RWPE2 (cell line): ENCODE data around the gene WWC2.
"Not testable (repeated sequence)": the region's sequence is repeated elsewhere in the genome, so short reads cannot be mapped to it uniquely, and the experiment has no call there.

ENCODE experiments used
- ATAC-seq: fragments of 200-7000 bp; cut with Tn5 transposase; 3 replicates; pipeline ENCODE4 v1.9.1; 2021; ENCODE audit warnings: low read depth
- DNase-seq: peaks from one replicate; pipeline ENCODE4 v3.0.0-alpha.2; 2020; ENCODE audit warnings: low spot score
- H3K27ac ChIP-seq: fragments of 450-650 bp; 2 replicates; pipeline ENCODE4 v1.5.1; 2017; ENCODE audit warnings: mild to moderate bottlenecking; ENCODE audit not compliant: poor library complexity, severe bottlenecking
- H3K27me3 ChIP-seq: fragments of 250-450 bp; sonication (Bioruptor Pico); 2 replicates; pipeline ENCODE4 v1.5.1; 2021; ENCODE audit warnings: mild to moderate bottlenecking, moderate library complexity; ENCODE audit not compliant: insufficient read depth, poor library complexity, severe bottlenecking
- H3K36me3 ChIP-seq: fragments of 250-450 bp; sonication (Bioruptor Pico); 2 replicates; pipeline ENCODE4 v1.5.1; 2020; ENCODE audit warnings: low read depth, mild to moderate bottlenecking, moderate library complexity
- H3K4me1 ChIP-seq: fragments of 250-450 bp; sonication (Bioruptor Pico); 2 replicates; pipeline ENCODE4 v1.5.1; 2021; ENCODE audit warnings: mild to moderate bottlenecking, moderate library complexity; ENCODE audit not compliant: insufficient read depth, poor library complexity, severe bottlenecking
- H3K4me3 ChIP-seq: fragments of 250-450 bp; sonication (Bioruptor Pico); 2 replicates; pipeline ENCODE4 v1.5.1; 2021; ENCODE audit warnings: mild to moderate bottlenecking, moderate library complexity; ENCODE audit not compliant: severe bottlenecking
- H3K9me3 ChIP-seq: fragments of 250-450 bp; sonication (Bioruptor Pico); 2 replicates; pipeline ENCODE4 v1.5.1; 2021; ENCODE audit warnings: mild to moderate bottlenecking, moderate library complexity; ENCODE audit not compliant: severe bottlenecking
- CTCF ChIP-seq: fragments of 450-650 bp; IDR thresholded peaks from one replicate; pipeline ENCODE4 v1.5.1; 2017; ENCODE audit warnings: mild to moderate bottlenecking, moderate library complexity; ENCODE audit not compliant: poor library complexity, severe bottlenecking

The WWC2 gene

GRCh38 chr4:183186813-183187212 lies 87.8 kb downstream of the WWC2 start:
- no peaks in the 10 kb centered on the region for H3K36me3 ChIP-seq
- peaks cover 9% of the 10 kb centered on the region for H3K4me1 ChIP-seq
- TF ChIP-seq CTCF = no peak
- no peak overlapping the region for H3K4me3 ChIP-seq
- no peaks in the 10 kb centered on the region for H3K9me3 ChIP-seq
- no peak for ATAC-seq
- no peak overlapping the region for H3K27ac ChIP-seq
- no peak for DNase-seq
- no peaks in the 10 kb centered on the region for H3K27me3 ChIP-seq

- no peak for DNase-seq
- no peak overlapping the region for H3K4me3 ChIP-seq
- H3K9me3 ChIP-seq = no peaks in the 10 kb centered on the region
- no peaks in the 10 kb centered on the region for H3K4me1 ChIP-seq
- H3K27ac ChIP-seq = no peak overlapping the region
- no peaks in the 10 kb centered on the region for H3K27me3 ChIP-seq
- TF ChIP-seq CTCF = no peak
- ATAC-seq = no peak
- H3K36me3 ChIP-seq = peaks cover 8% of the 10 kb centered on the region
Observed at GRCh38 chr4:183190900-183191527, 92.0 kb downstream of the WWC2 start.

GRCh38 chr4:183191630-183192029 lies 92.6 kb downstream of the WWC2 start:
- no peak for DNase-seq
- Histone ChIP-seq H3K27ac (no peak overlapping the region), H3K27me3 (no peaks in the 10 kb centered on the region), H3K4me3 (no peak overlapping the region), H3K36me3 (peaks cover 8% of the 10 kb centered on the region), H3K9me3 (no peaks in the 10 kb centered on the region), H3K4me1 (no peaks in the 10 kb centered on the region)
- TF ChIP-seq CTCF = no peak
- ATAC-seq = no peak

GRCh38 chr4:183192571-183192970 lies 93.5 kb downstream of the WWC2 start:
- Histone ChIP-seq H3K4me3 (no peak overlapping the region), H3K27me3 (no peaks in the 10 kb centered on the region), H3K9me3 (no peaks in the 10 kb centered on the region), H3K36me3 (peaks cover 8% of the 10 kb centered on the region), H3K27ac (no peak overlapping the region), H3K4me1 (no peaks in the 10 kb centered on the region)
- no peak for ATAC-seq
- no peak for TF ChIP-seq CTCF
- no peak for DNase-seq

GRCh38 chr4:183193730-183194338 lies 94.8 kb downstream of the WWC2 start:
- ATAC-seq, DNase-seq, H3K4me1 ChIP-seq: not testable (repeated sequence)

More at GRCh38 chr4:183193730-183194338, 94.8 kb downstream of the WWC2 start:
- H3K9me3 ChIP-seq, H3K4me3 ChIP-seq, H3K36me3 ChIP-seq, H3K27me3 ChIP-seq, H3K27ac ChIP-seq: not testable (repeated sequence)
